Skin of body (tissue), 2 donors: ENCODE data around the gene BTBD3. TPM values are rescaled to one million over a fixed set of nuclear protein-coding genes. Genes with fewer than 3 reads are reported as not detected.

ENCODE experiments used
- DNase-seq: peaks from one replicate; lab custom pipeline; 2025; lab: John Stamatoyannopoulos, UW
- total RNA-seq: library from RNA; depleted of rRNA; stranded (reverse); fragments of >200 nt; gene quantifications from one replicate; pipeline ENCODE4 v1.2.3, GENCODE V29; 2014

The BTBD3 gene
- total RNA-seq, 1 donor from 2014 or later, result 36.6 TPM

GRCh38 chr20:11965602-11966001, 47.9 kb downstream of the BTBD3 start:
- DNase-seq, result no peak

- DNase-seq, result no peak
Observed at GRCh38 chr20:11966186-11966585, 48.5 kb downstream of the BTBD3 start.

- DNase-seq, result no peak
Observed at GRCh38 chr20:11970243-11970836, 52.6 kb downstream of the BTBD3 start.

GRCh38 chr20:11972478-11972877, 54.8 kb downstream of the BTBD3 start:
- DNase-seq, result no peak
